ENCODE data around the gene ASXL1. TPM values are rescaled to one million over a fixed set of nuclear protein-coding genes. Genes with fewer than 3 reads are reported as not detected.

ASXL1 gene
- total RNA-seq, 1 experiment from 2014 or later, result 69.9 TPM

DNA sequence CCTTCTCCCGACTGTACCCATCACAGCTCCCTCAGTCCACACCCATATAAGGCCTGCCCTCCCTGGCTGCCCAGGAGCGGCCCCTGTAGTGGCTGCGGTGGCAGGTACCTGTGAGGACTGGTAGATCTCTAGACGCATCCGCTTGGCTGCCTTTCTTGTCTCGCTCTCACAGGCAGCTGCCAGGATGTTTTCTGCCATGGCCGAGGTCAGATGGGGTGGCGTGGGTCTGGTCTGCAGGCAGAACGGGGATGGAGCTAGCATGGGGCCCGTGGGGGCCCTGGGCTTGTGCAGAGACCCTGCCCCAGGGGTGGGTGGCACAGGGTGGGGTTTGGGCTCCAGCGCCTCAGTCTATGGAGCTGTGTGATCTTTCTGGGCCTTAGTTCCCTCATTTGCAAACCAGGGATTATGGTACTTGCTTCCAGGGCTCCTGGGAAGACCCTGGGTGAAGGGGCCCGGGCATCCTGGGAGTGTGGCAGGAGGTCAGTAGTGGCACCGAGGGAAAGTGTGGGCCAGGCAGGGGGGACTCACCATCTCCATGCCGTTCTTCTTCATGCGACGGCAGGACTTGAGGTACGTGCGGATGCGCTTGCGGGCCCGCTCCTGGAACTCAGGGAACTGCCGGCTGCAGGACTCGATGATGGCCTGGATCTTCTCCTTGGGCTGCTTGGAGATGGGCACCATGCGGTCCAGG, 94.8 kb downstream of the ASXL1 start:
- Mint-ChIP-seq H3K36me3 (ENCODE audit: insufficient read depth, unreplicated experiment) (peaks cover 20% of the 10 kb centered on the region), H3K4me1 (ENCODE audit: insufficient read depth, unreplicated experiment) (no peaks in the 10 kb centered on the region), H3K27me3 (ENCODE audit: insufficient read depth, unreplicated experiment) (no peaks in the 10 kb centered on the region), H3K27ac (ENCODE audit: low read depth, unreplicated experiment) (no peak overlapping the region), H3K9me3 (ENCODE audit: unreplicated experiment) (no peaks in the 10 kb centered on the region), H3K4me3 (ENCODE audit: unreplicated experiment) (no peak overlapping the region)
- POLR2A ChIA-PET, result no interaction called here
- CTCF ChIA-PET, result interaction anchor here (1.2 kb wide), 1 partner anchor 13 kb away, joined by 4 read pairs; no protein-coding TSS in a partner anchor
- DNase-seq (ENCODE audit: unreplicated experiment), result no peak
- TF ChIP-seq, protein P1, sequence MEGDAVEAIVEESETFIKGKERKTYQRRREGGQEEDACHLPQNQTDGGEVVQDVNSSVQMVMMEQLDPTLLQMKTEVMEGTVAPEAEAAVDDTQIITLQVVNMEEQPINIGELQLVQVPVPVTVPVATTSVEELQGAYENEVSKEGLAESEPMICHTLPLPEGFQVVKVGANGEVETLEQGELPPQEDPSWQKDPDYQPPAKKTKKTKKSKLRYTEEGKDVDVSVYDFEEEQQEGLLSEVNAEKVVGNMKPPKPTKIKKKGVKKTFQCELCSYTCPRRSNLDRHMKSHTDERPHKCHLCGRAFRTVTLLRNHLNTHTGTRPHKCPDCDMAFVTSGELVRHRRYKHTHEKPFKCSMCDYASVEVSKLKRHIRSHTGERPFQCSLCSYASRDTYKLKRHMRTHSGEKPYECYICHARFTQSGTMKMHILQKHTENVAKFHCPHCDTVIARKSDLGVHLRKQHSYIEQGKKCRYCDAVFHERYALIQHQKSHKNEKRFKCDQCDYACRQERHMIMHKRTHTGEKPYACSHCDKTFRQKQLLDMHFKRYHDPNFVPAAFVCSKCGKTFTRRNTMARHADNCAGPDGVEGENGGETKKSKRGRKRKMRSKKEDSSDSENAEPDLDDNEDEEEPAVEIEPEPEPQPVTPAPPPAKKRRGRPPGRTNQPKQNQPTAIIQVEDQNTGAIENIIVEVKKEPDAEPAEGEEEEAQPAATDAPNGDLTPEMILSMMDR (IDR thresholded peaks at IDR 0.05; ENCODE audit: unreplicated experiment), result no peak
- no TSS peak for BruUV-seq (replicated peaks)
- intact Hi-C loops (cut with micrococcal nuclease), result no loop called here

DNA sequence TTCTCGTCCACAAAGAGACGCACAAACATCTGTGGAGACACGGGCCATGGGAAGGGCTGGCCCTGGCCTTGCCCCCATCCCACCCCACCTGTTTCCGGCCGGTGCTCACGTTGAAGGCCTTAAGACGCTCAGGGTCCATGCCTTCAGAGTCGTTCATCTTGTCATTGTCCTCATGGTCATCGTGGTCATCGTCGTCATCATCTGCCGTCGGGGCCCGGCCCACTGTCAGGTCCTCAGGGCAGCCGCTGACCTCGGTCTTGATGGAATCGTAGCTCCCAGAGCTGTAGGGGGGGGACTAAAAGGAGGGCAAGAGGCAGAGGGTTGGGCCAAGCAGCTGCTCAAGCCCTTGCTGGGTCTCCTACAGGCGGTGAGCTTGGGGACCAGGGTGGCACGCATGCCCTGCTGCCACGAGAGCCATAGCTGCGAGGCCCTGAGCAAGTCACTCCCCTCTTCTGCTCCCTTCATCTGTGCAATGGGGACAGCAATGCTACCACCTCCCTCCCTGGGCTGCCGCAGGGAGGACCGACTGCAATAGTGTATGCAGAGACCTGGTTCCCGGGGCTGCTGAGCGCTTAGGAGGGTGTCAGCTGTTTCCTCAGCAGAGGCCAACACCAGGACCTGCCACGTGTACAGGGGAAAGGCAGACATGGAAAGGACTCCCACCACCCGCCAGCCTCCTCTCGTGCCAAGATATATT, 95.5 kb downstream of the ASXL1 start:
- POLR2A ChIA-PET, result no interaction called here
- Mint-ChIP-seq H3K27ac (ENCODE audit: low read depth, unreplicated experiment) (no peak overlapping the region), H3K27me3 (ENCODE audit: insufficient read depth, unreplicated experiment) (no peaks in the 10 kb centered on the region), H3K4me3 (ENCODE audit: unreplicated experiment) (no peak overlapping the region), H3K9me3 (ENCODE audit: unreplicated experiment) (no peaks in the 10 kb centered on the region), H3K36me3 (ENCODE audit: insufficient read depth, unreplicated experiment) (peaks cover 24% of the 10 kb centered on the region), H3K4me1 (ENCODE audit: insufficient read depth, unreplicated experiment) (no peaks in the 10 kb centered on the region)
- BruUV-seq (replicated peaks), result no TSS peak
- TF ChIP-seq, protein P1 (IDR thresholded peaks at IDR 0.05; ENCODE audit: unreplicated experiment), result no peak
- intact Hi-C loops (cut with micrococcal nuclease), result no loop called here
- DNase-seq (ENCODE audit: unreplicated experiment), result no peak
- CTCF ChIA-PET, result interaction anchor here (1.2 kb wide), 1 partner anchor 14 kb away, joined by 4 read pairs; no protein-coding TSS in a partner anchor

DNA sequence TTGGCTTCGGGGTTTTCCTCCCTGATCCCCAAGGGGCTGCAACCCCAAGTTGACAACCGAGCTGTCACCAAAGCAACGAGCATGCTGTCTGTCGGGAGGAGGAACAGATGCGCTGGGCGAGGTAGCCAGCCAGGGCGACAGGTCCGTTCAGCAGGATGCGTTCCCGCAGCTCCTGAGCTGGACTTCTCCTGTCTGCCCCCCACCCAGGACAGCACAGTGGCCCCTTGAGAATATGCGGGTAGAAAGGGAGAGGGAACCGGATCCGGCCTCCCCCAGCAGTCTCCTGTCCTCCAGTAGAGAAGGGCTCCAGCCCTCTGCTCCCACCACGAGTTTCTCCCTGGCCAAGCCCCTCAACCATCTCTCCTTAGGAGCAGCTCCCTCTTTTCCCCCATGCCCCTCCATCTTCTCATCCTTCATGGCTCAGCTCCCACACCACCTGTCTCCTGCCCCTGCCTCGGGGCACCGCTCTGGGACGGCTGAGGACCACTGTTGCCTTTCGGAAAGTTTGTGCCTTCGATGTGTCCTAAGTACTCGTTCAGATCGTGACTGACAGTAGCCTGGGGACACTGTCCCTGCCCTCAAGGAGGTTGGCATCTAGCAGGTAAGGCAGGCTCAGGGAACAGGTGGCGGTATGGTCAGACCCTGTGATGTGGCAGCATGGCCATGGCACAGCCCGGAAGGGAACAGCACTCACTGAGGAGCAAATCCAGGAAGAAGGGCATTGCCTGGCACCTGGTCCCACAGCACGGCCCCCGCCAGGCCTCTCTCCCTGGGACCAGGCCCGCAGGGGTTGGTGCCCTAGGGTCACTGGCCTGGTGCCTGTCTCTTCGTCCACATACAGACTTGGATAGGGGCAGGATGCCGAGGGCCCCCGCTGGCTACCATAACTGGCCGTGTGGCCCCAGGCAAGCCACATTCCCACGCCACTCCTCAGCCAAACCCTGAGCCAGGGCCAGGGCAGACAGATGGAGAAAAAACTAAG, 96.3 kb downstream of the ASXL1 start:
- POLR2A ChIA-PET, result interaction anchor here (0.7 kb wide), 1 partner anchor 17 kb away, joined by 4 read pairs; no protein-coding TSS in a partner anchor
- Mint-ChIP-seq H3K4me3 (ENCODE audit: unreplicated experiment) (no peak overlapping the region), H3K27ac (ENCODE audit: low read depth, unreplicated experiment) (no peak overlapping the region), H3K27me3 (ENCODE audit: insufficient read depth, unreplicated experiment) (no peaks in the 10 kb centered on the region), H3K4me1 (ENCODE audit: insufficient read depth, unreplicated experiment) (no peaks in the 10 kb centered on the region), H3K9me3 (ENCODE audit: unreplicated experiment) (no peaks in the 10 kb centered on the region), H3K36me3 (ENCODE audit: insufficient read depth, unreplicated experiment) (peaks cover 19% of the 10 kb centered on the region)
- TF ChIP-seq, protein P1 (IDR thresholded peaks at IDR 0.05; ENCODE audit: unreplicated experiment), result no peak
- no TSS peak for BruUV-seq (replicated peaks)
- CTCF ChIA-PET, result interaction anchor here (0.6 kb wide), 1 partner anchor 505 kb away, joined by 4 read pairs; no protein-coding TSS in a partner anchor
- no peak for DNase-seq (ENCODE audit: unreplicated experiment)
- intact Hi-C loops (cut with micrococcal nuclease), result no loop called here
